HL-60 (cell line): ENCODE results near the gene PTPRR.

Experiments used
- DNase-seq, 2 experiments: peaks; one replicate each; pipeline ENCODE4 v3.0.0-alpha.2; 2010 to 2020; ENCODE audit warnings: low read depth in 1 of 2, low spot score in 1 of 2
- H3K27ac ChIP-seq: fragments of 250-450 bp; sonication (Bioruptor Pico); replicated peaks from 2 replicates; pipeline ENCODE4 v1.5.1; 2020; ENCODE audit warnings: mild to moderate bottlenecking, moderate library complexity
- H3K27me3 ChIP-seq: fragments of 250-450 bp; sonication (Bioruptor Pico); 2 replicates; pipeline ENCODE4 v1.5.1; 2021; ENCODE audit warnings: mild to moderate bottlenecking, moderate library complexity; ENCODE audit not compliant: insufficient read depth, poor library complexity, severe bottlenecking
- H3K4me3 ChIP-seq: replicated peaks from 2 replicates; pipeline ENCODE4 v1.5.1; 2011; ENCODE audit warnings: mild to moderate bottlenecking, control low read depth, low read length; ENCODE audit not compliant: insufficient read depth
- CTCF ChIP-seq: IDR thresholded peaks from one replicate; pipeline ENCODE4 v1.5.1; 2011; ENCODE audit warnings: low read length, control low read depth, inconsistent platforms; ENCODE audit not compliant: insufficient read depth
- GABPA ChIP-seq: IDR thresholded peaks from 2 replicates; pipeline ENCODE4 v1.6.1; 2012; ENCODE audit warnings: low read depth
- POLR2AphosphoS5 ChIP-seq: IDR thresholded peaks from 2 replicates; pipeline ENCODE4 v1.6.1; 2012; ENCODE audit warnings: low read depth
- SPI1 ChIP-seq: IDR thresholded peaks from 2 replicates; pipeline ENCODE4 v1.6.1; 2012; ENCODE audit warnings: low read depth, mild to moderate bottlenecking, borderline replicate concordance
- TF ChIP-seq, protein P1 (sequence below): IDR thresholded peaks from 2 replicates; pipeline ENCODE4 v1.6.1; 2012; ENCODE audit warnings: low read depth; ENCODE audit not compliant: insufficient replicate concordance

PTPRR gene

DNA sequence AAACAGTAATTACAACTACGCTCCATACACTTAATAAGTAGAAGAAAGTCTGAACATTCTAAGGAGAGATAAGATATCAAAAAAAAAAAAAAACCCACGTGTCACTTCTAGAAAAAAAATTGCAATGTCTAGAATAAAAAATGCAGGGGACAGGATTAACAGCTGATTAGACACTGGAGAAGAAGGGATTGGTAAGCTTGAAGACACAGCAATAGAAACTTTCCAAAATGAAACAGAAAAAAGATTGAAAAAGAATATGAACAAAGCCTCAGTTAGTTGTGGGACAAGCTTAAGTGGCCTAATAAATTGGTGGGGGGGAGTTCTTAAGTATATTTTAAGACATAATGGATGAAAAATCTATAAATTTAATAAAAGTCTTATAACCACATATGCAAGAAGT, 105.5 kb downstream of the PTPRR start:
- Histone ChIP-seq H3K27me3 (no peaks in the 10 kb centered on the region), H3K27ac (no peak overlapping the region), H3K4me3 (no peak overlapping the region)
- TF ChIP-seq CTCF (no peak), SPI1 (no peak), POLR2AphosphoS5 (no peak), GABPA (no peak)
- TF ChIP-seq, protein P1, sequence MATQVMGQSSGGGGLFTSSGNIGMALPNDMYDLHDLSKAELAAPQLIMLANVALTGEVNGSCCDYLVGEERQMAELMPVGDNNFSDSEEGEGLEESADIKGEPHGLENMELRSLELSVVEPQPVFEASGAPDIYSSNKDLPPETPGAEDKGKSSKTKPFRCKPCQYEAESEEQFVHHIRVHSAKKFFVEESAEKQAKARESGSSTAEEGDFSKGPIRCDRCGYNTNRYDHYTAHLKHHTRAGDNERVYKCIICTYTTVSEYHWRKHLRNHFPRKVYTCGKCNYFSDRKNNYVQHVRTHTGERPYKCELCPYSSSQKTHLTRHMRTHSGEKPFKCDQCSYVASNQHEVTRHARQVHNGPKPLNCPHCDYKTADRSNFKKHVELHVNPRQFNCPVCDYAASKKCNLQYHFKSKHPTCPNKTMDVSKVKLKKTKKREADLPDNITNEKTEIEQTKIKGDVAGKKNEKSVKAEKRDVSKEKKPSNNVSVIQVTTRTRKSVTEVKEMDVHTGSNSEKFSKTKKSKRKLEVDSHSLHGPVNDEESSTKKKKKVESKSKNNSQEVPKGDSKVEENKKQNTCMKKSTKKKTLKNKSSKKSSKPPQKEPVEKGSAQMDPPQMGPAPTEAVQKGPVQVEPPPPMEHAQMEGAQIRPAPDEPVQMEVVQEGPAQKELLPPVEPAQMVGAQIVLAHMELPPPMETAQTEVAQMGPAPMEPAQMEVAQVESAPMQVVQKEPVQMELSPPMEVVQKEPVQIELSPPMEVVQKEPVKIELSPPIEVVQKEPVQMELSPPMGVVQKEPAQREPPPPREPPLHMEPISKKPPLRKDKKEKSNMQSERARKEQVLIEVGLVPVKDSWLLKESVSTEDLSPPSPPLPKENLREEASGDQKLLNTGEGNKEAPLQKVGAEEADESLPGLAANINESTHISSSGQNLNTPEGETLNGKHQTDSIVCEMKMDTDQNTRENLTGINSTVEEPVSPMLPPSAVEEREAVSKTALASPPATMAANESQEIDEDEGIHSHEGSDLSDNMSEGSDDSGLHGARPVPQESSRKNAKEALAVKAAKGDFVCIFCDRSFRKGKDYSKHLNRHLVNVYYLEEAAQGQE, result no peak
- DNase-seq, result no peak

DNA sequence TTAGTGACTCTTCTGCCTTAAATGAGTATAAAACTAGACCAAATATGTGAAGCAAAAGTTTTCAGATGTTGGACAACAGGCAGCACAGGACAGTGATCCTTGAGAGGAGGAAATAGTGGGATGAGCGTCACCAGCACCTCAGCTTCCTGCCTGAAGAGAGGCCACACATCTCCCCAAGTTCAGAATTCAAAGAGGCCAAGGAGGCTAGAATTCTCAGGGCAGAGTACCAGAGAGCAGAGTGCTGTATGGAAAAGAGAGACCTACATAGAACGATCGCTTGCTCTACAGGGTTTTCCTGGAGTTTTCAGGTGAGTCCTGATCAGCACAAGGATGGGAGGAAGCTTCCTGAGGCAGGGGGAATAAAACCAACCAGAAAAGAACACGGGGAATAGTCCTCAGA, 107.0 kb downstream of the PTPRR start:
- DNase-seq, result no peak
- Histone ChIP-seq H3K27ac (no peak overlapping the region), H3K4me3 (no peak overlapping the region), H3K27me3 (no peaks in the 10 kb centered on the region)
- TF ChIP-seq SPI1 (no peak), POLR2AphosphoS5 (no peak), GABPA (no peak), CTCF (no peak)
- TF ChIP-seq, protein P1, result no peak

GRCh38 chr12:70812136-70812535, 108.4 kb downstream of the PTPRR start:
- no peaks in the 10 kb centered on the region for H3K27me3 ChIP-seq
- no peak for DNase-seq
- TF ChIP-seq, protein P1, result no peak
- TF ChIP-seq SPI1 (no peak), CTCF (no peak), POLR2AphosphoS5 (no peak), GABPA (no peak)
- no peak overlapping the region for H3K27ac ChIP-seq
- no peak overlapping the region for H3K4me3 ChIP-seq
